Astrocyte (in vitro differentiated cells and primary cell): Measurements from ENCODE around the gene ANP32D. TPM values are rescaled to one million over a fixed set of nuclear protein-coding genes. Genes with fewer than 3 reads are reported as not detected.

ENCODE experiments used
- DNase-seq: peaks from one replicate; pipeline ENCODE4 v3.0.0-alpha.2; 2010; ENCODE audit warnings: low read depth
- FAIRE-seq: peaks from 2 replicates; lab custom pipeline; 2011; peaks lifted over from hg19 to GRCh38; lab: Jason Lieb, UNC
- H2AFZ ChIP-seq: 2 replicates; pipeline ENCODE4 v1.6.0; 2012; ENCODE audit warnings: low read depth, low read length, inconsistent platforms
- H3K27ac ChIP-seq: 2 replicates; pipeline ENCODE4 v1.5.1; 2011; ENCODE audit warnings: low read depth, low read length, inconsistent platforms
- H3K27me3 ChIP-seq: 2 replicates; pipeline ENCODE4 v1.6.0; 2011; ENCODE audit warnings: low read length, inconsistent platforms; ENCODE audit not compliant: insufficient read depth
- H3K36me3 ChIP-seq: 2 replicates; pipeline ENCODE4 v1.5.1; 2011; ENCODE audit warnings: low read length, inconsistent platforms; ENCODE audit not compliant: insufficient read depth
- H3K4me1 ChIP-seq: 2 replicates; pipeline ENCODE4 v1.5.1; 2011; ENCODE audit warnings: low read length, inconsistent platforms; ENCODE audit not compliant: insufficient read depth
- H3K4me2 ChIP-seq: 2 replicates; pipeline ENCODE4 v1.6.0; 2012; ENCODE audit warnings: low read length, inconsistent platforms
- H3K4me3 ChIP-seq: 2 replicates; pipeline ENCODE4 v1.5.1; 2011; ENCODE audit warnings: low read depth, mild to moderate bottlenecking, low read length, inconsistent platforms; ENCODE audit not compliant: insufficient read depth
- H3K79me2 ChIP-seq: 2 replicates; pipeline ENCODE4 v1.6.0; 2012; ENCODE audit warnings: mild to moderate bottlenecking, low read length, inconsistent platforms; ENCODE audit not compliant: insufficient read depth
- H3K9ac ChIP-seq: 2 replicates; pipeline ENCODE4 v1.6.0; 2012; ENCODE audit warnings: mild to moderate bottlenecking, low read length, inconsistent platforms
- H3K9me3 ChIP-seq: 2 replicates; pipeline ENCODE4 v1.5.1; 2012; ENCODE audit warnings: low read depth, mild to moderate bottlenecking, low read length, inconsistent platforms; ENCODE audit not compliant: insufficient read depth
- H4K20me1 ChIP-seq: 2 replicates; pipeline ENCODE4 v1.6.0; 2012; ENCODE audit warnings: low read length, inconsistent platforms; ENCODE audit not compliant: insufficient read depth
- H3K27ac Mint-ChIP-seq: one replicate; pipeline ENCODE4 v1.8.0; 2021; ENCODE audit warnings: mild to moderate bottlenecking, mixed read lengths; ENCODE audit not compliant: unreplicated experiment
- H3K27me3 Mint-ChIP-seq: one replicate; pipeline ENCODE4 v1.8.0; 2021; ENCODE audit warnings: low read depth, mixed read lengths; ENCODE audit not compliant: unreplicated experiment
- H3K36me3 Mint-ChIP-seq: one replicate; pipeline ENCODE4 v1.8.0; 2021; ENCODE audit warnings: low read depth, mixed read lengths; ENCODE audit not compliant: unreplicated experiment
- H3K4me1 Mint-ChIP-seq: one replicate; pipeline ENCODE4 v1.8.0; 2021; ENCODE audit warnings: low read depth, mixed read lengths; ENCODE audit not compliant: unreplicated experiment
- H3K4me3 Mint-ChIP-seq: one replicate; pipeline ENCODE4 v1.8.0; 2021; ENCODE audit warnings: mild to moderate bottlenecking, moderate library complexity, mixed read lengths; ENCODE audit not compliant: unreplicated experiment
- H3K9me3 Mint-ChIP-seq: one replicate; pipeline ENCODE4 v1.8.0; 2021; ENCODE audit warnings: mild to moderate bottlenecking, mixed read lengths; ENCODE audit not compliant: unreplicated experiment
- EZH2 ChIP-seq: IDR thresholded peaks from 2 replicates; pipeline ENCODE4 v1.6.1; 2012; ENCODE audit warnings: mild to moderate bottlenecking, low read length, inconsistent platforms; ENCODE audit not compliant: insufficient read depth
- total RNA-seq: library from RNA; stranded (reverse); gene quantifications from 2 replicates; pipeline ENCODE4 v1.2.1, GENCODE V29; 2021
- TF ChIP-seq, protein P1 (sequence below): IDR thresholded peaks from 2 replicates; pipeline ENCODE4 v1.5.1; 2011; ENCODE audit warnings: low read depth, mild to moderate bottlenecking, inconsistent platforms, low read length, moderate library complexity; ENCODE audit not compliant: insufficient read depth

ANP32D gene
- total RNA-seq, 1 donor from 2014 or later = not detected

DNA sequence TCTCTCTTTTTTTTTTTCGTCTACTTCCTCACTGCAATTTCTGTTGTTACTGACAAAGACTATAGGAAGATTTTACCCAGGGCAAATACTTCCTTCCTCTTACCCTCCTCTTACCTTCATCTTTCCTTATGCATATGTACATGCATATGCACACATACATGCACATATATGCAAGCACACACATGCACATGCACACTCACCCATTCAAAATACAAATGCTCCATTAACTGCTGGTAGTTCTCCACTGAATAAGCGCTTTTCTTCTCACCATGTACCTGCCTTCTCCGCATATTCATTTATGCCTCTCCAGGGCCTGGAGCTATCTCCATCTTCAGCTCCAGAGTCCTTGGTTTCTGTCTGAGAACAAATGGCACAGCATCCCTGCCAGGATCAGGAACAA lies 10.6 kb downstream of the ANP32D start:
- Mint-ChIP-seq H3K9me3 (peaks cover 5% of the 10 kb centered on the region), H3K36me3 (no peaks in the 10 kb centered on the region), H3K27me3 (peaks cover 19% of the 10 kb centered on the region), H3K27ac (no peak overlapping the region), H3K4me3 (no peak overlapping the region), H3K4me1 (no peaks in the 10 kb centered on the region)
- H4K20me1 ChIP-seq = no peaks in the 10 kb centered on the region
- no peaks in the 10 kb centered on the region for H3K36me3 ChIP-seq
- H3K9me3 ChIP-seq = no peaks in the 10 kb centered on the region
- no peaks in the 10 kb centered on the region for H3K27me3 ChIP-seq
- TF ChIP-seq EZH2 = no peak
- TF ChIP-seq, protein P1, sequence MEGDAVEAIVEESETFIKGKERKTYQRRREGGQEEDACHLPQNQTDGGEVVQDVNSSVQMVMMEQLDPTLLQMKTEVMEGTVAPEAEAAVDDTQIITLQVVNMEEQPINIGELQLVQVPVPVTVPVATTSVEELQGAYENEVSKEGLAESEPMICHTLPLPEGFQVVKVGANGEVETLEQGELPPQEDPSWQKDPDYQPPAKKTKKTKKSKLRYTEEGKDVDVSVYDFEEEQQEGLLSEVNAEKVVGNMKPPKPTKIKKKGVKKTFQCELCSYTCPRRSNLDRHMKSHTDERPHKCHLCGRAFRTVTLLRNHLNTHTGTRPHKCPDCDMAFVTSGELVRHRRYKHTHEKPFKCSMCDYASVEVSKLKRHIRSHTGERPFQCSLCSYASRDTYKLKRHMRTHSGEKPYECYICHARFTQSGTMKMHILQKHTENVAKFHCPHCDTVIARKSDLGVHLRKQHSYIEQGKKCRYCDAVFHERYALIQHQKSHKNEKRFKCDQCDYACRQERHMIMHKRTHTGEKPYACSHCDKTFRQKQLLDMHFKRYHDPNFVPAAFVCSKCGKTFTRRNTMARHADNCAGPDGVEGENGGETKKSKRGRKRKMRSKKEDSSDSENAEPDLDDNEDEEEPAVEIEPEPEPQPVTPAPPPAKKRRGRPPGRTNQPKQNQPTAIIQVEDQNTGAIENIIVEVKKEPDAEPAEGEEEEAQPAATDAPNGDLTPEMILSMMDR = no peak
- H2AFZ ChIP-seq = no peak overlapping the region
- no peak overlapping the region for H3K9ac ChIP-seq
- DNase-seq (no peak), FAIRE-seq (no peak)
- H3K4me1 ChIP-seq = no peaks in the 10 kb centered on the region
- no peak overlapping the region for H3K4me2 ChIP-seq
- no peak overlapping the region for H3K27ac ChIP-seq
- no peaks in the 10 kb centered on the region for H3K79me2 ChIP-seq
- no peak overlapping the region for H3K4me3 ChIP-seq

DNA sequence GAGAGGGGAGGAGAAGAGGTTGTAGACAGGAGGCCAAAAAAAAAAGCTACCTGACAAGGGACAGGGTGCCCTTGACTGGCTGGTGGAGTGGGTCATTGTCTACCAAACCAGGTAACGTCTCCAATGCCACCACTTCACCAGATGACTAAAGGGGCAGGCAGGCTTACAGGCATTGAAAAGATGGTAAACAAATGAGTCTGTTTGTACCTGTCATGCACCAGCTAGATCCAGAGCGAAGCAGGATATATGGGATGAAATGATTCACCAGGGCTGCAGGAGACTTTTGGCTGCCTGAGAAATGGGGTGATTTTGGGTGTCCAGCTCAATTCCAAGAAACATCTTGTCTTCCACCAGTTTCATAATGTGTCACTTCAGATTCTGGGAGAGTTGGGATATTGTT lies 13.9 kb downstream of the ANP32D start:
- peaks cover 24% of the 10 kb centered on the region for H3K27me3 Mint-ChIP-seq
- Histone ChIP-seq H3K9ac (no peak overlapping the region), H3K4me1 (no peaks in the 10 kb centered on the region), H3K4me2 (no peak overlapping the region), H3K27me3 (no peaks in the 10 kb centered on the region), H3K79me2 (no peaks in the 10 kb centered on the region), H3K4me3 (no peak overlapping the region), H4K20me1 (no peaks in the 10 kb centered on the region), H3K9me3 (no peaks in the 10 kb centered on the region), H3K27ac (no peak overlapping the region), H3K36me3 (no peaks in the 10 kb centered on the region), H2AFZ (no peak overlapping the region)
- H3K36me3 Mint-ChIP-seq = no peaks in the 10 kb centered on the region
- no peak for DNase-seq
- TF ChIP-seq, protein P1 = no peak
- TF ChIP-seq EZH2 = no peak
- FAIRE-seq = no peak
- no peak overlapping the region for H3K27ac Mint-ChIP-seq
- H3K4me1 Mint-ChIP-seq = peaks cover 10% of the 10 kb centered on the region
- H3K4me3 Mint-ChIP-seq = no peak overlapping the region
- peaks cover 4% of the 10 kb centered on the region for H3K9me3 Mint-ChIP-seq

DNA sequence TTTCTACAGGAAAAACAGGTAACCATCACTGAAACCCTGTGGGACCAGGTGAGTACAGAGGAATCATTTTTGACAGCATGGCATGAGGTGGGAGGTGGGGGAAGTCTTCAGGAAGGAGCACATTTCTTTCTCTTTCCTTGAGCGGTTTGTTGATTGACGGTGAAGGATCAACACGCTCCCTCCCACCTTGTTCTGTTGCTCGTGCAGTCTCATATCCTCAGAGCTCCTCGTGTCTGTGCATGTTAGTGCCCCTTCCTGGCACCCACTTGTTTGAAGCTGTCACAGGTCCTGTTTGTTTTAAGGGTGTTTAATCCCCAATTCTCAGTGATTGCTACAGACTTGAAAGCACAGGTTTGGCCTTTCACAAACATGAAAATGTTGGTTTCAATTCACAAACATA lies 14.3 kb downstream of the ANP32D start:
- H3K27ac ChIP-seq = no peak overlapping the region
- no peaks in the 10 kb centered on the region for H3K36me3 ChIP-seq
- H3K36me3 Mint-ChIP-seq = no peaks in the 10 kb centered on the region
- H4K20me1 ChIP-seq = no peaks in the 10 kb centered on the region
- peaks cover 10% of the 10 kb centered on the region for H3K4me1 Mint-ChIP-seq
- FAIRE-seq (no peak), DNase-seq (no peak)
- no peak overlapping the region for H3K4me3 ChIP-seq
- no peaks in the 10 kb centered on the region for H3K27me3 ChIP-seq
- H3K27ac Mint-ChIP-seq = no peak overlapping the region
- H3K79me2 ChIP-seq = no peaks in the 10 kb centered on the region
- no peak overlapping the region for H3K4me3 Mint-ChIP-seq
- H3K9ac ChIP-seq = no peak overlapping the region
- no peaks in the 10 kb centered on the region for H3K9me3 ChIP-seq
- peaks cover 2% of the 10 kb centered on the region for H3K9me3 Mint-ChIP-seq
- no peak overlapping the region for H2AFZ ChIP-seq
- H3K4me1 ChIP-seq = no peaks in the 10 kb centered on the region
- no peak overlapping the region for H3K4me2 ChIP-seq
- TF ChIP-seq EZH2 = no peak
- TF ChIP-seq, protein P1 = no peak
- H3K27me3 Mint-ChIP-seq = peaks cover 25% of the 10 kb centered on the region
